Osteoblast (primary cell): ENCODE results near the gene IFNA8. TPM values are rescaled to one million over a fixed set of nuclear protein-coding genes. Genes with fewer than 3 reads are reported as not detected.

ENCODE experiments used
- DNase-seq: peaks from one replicate; pipeline ENCODE4 v3.0.0; 2011; ENCODE audit warnings: low spot score, mixed read lengths; ENCODE audit not compliant: insufficient read length; ENCODE audit errors: missing footprints
- H2AFZ ChIP-seq: 2 replicates; pipeline ENCODE4 v1.6.0; 2011; ENCODE audit warnings: mild to moderate bottlenecking, low read length
- H3K27ac ChIP-seq: 2 replicates; pipeline ENCODE4 v1.5.1; 2011; ENCODE audit warnings: mild to moderate bottlenecking, low read depth, low read length, moderate library complexity
- H3K27me3 ChIP-seq: 2 replicates; pipeline ENCODE4 v1.6.0; 2012; ENCODE audit warnings: mild to moderate bottlenecking, control low read depth, inconsistent platforms, low read length, moderate library complexity; ENCODE audit not compliant: insufficient read depth
- H3K36me3 ChIP-seq: 2 replicates; pipeline ENCODE4 v1.5.1; 2011; ENCODE audit warnings: mild to moderate bottlenecking, low read length, control low read depth, moderate library complexity; ENCODE audit not compliant: insufficient read depth
- H3K4me1 ChIP-seq: 2 replicates; pipeline ENCODE4 v1.5.1; 2011; ENCODE audit warnings: mild to moderate bottlenecking, low read length, control low read depth, moderate library complexity; ENCODE audit not compliant: insufficient read depth
- H3K4me2 ChIP-seq: 2 replicates; pipeline ENCODE4 v1.6.0; 2011; ENCODE audit warnings: mild to moderate bottlenecking, low read length; ENCODE audit not compliant: insufficient read depth
- H3K4me3 ChIP-seq: fragments of 200-600 bp; sonication (generic); 3 replicates; pipeline ENCODE4 v1.5.1; 2012; ENCODE audit warnings: mild to moderate bottlenecking, low read length, inconsistent platforms; ENCODE audit not compliant: insufficient read depth
- H3K79me2 ChIP-seq: 2 replicates; pipeline ENCODE4 v1.6.0; 2012; ENCODE audit warnings: mild to moderate bottlenecking, low read length, control low read depth, inconsistent platforms; ENCODE audit not compliant: insufficient read depth
- H3K9me3 ChIP-seq: 2 replicates; pipeline ENCODE4 v1.5.1; 2011; ENCODE audit warnings: low read depth, low read length, control low read depth
- H4K20me1 ChIP-seq: 2 replicates; pipeline ENCODE4 v1.6.0; 2012; ENCODE audit warnings: mild to moderate bottlenecking, low read length, control low read depth; ENCODE audit not compliant: insufficient read depth
- CTCF ChIP-seq: IDR thresholded peaks from 2 replicates; pipeline ENCODE4 v1.5.1; 2011; ENCODE audit warnings: mild to moderate bottlenecking, low read depth, low read length, moderate library complexity; ENCODE audit errors: extremely low read depth
- total RNA-seq: library from RNA; depleted of rRNA; stranded (reverse); fragments of >200 nt; gene quantifications from 2 replicates; pipeline ENCODE4 v1.2.3, GENCODE V29; 2012

The IFNA8 gene
- total RNA-seq, 1 donor = not detected

GRCh38 chr9:21413624-21414023, 4.7 kb downstream of the IFNA8 start:
- no peaks in the 10 kb centered on the region for H3K4me1 ChIP-seq
- DNase-seq = no peak
- H3K36me3 ChIP-seq = no peaks in the 10 kb centered on the region
- H3K79me2 ChIP-seq = no peaks in the 10 kb centered on the region
- no peak overlapping the region for H3K4me2 ChIP-seq
- peaks cover 28% of the 10 kb centered on the region for H3K27me3 ChIP-seq
- peak; percentile 53 for TF ChIP-seq CTCF
- no peaks in the 10 kb centered on the region for H4K20me1 ChIP-seq
- no peaks in the 10 kb centered on the region for H3K9me3 ChIP-seq
- no peak overlapping the region for H3K4me3 ChIP-seq
- H3K27ac ChIP-seq = no peak overlapping the region
- H2AFZ ChIP-seq = no peak overlapping the region

- Histone ChIP-seq H3K4me3 (no peak overlapping the region), H3K4me1 (no peaks in the 10 kb centered on the region), H3K4me2 (no peak overlapping the region), H4K20me1 (no peaks in the 10 kb centered on the region), H3K36me3 (no peaks in the 10 kb centered on the region), H3K27ac (no peak overlapping the region), H2AFZ (no peak overlapping the region), H3K9me3 (no peaks in the 10 kb centered on the region), H3K27me3 (peaks cover 25% of the 10 kb centered on the region), H3K79me2 (no peaks in the 10 kb centered on the region)
- no peak for TF ChIP-seq CTCF
- DNase-seq = no peak
Measured at GRCh38 chr9:21414220-21414940, 5.5 kb downstream of the IFNA8 start.

GRCh38 chr9:21415493-21416267, 6.8 kb downstream of the IFNA8 start:
- Histone ChIP-seq H3K4me3 (no peak overlapping the region), H4K20me1 (no peaks in the 10 kb centered on the region), H3K4me2 (no peak overlapping the region), H3K9me3 (no peaks in the 10 kb centered on the region), H2AFZ (no peak overlapping the region), H3K79me2 (no peaks in the 10 kb centered on the region), H3K4me1 (no peaks in the 10 kb centered on the region), H3K27ac (no peak overlapping the region), H3K27me3 (peaks cover 20% of the 10 kb centered on the region), H3K36me3 (no peaks in the 10 kb centered on the region)
- DNase-seq = no peak
- TF ChIP-seq CTCF = no peak

- H3K79me2 ChIP-seq = no peaks in the 10 kb centered on the region
- no peak overlapping the region for H3K27ac ChIP-seq
- DNase-seq = no peak
- H3K27me3 ChIP-seq = peaks cover 34% of the 10 kb centered on the region
- no peaks in the 10 kb centered on the region for H3K9me3 ChIP-seq
- no peak for TF ChIP-seq CTCF
- H3K36me3 ChIP-seq = no peaks in the 10 kb centered on the region
- no peak overlapping the region for H3K4me2 ChIP-seq
- H4K20me1 ChIP-seq = no peaks in the 10 kb centered on the region
- no peak overlapping the region for H3K4me3 ChIP-seq
- no peaks in the 10 kb centered on the region for H3K4me1 ChIP-seq
- H2AFZ ChIP-seq = no peak overlapping the region
Measured at GRCh38 chr9:21428235-21428634, 19.3 kb downstream of the IFNA8 start.
